ENCODE data around the gene HOTAIR.
A peak's percentile ranks its signal among the peaks of the same experiment; 100 is the strongest.

Gene HOTAIR

DNA sequence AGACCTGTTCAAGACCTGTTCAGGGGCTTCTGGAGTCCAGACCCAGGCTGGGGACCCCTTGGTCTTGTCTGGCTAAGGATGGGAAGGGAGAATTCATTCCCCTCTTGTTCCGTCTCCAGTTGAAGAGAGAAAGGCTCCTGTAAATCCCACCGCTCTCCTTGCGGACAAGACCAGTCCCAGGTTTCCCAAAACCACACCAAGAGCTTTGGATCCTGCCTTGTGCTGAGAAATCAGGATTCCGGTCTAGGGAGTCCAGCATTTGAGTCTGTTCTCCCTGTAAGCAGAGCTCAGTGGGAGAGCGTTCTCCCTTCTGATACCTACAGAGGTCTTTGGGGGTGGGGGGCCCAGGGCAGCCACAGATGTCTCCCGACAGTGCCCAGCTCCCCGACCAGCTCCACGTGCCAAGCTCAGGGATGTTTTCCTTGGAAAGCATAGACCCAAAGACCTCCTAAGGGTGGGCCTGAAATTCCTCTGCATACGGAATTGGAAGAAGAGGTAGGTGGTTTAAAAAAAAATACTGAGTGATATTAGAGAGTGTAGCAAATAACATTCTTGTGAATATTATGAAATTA lies 34.2 kb downstream of the HOTAIR start:
- TF ChIP-seq, protein P1, sequence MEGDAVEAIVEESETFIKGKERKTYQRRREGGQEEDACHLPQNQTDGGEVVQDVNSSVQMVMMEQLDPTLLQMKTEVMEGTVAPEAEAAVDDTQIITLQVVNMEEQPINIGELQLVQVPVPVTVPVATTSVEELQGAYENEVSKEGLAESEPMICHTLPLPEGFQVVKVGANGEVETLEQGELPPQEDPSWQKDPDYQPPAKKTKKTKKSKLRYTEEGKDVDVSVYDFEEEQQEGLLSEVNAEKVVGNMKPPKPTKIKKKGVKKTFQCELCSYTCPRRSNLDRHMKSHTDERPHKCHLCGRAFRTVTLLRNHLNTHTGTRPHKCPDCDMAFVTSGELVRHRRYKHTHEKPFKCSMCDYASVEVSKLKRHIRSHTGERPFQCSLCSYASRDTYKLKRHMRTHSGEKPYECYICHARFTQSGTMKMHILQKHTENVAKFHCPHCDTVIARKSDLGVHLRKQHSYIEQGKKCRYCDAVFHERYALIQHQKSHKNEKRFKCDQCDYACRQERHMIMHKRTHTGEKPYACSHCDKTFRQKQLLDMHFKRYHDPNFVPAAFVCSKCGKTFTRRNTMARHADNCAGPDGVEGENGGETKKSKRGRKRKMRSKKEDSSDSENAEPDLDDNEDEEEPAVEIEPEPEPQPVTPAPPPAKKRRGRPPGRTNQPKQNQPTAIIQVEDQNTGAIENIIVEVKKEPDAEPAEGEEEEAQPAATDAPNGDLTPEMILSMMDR (IDR thresholded peaks at IDR 0.05; ENCODE audit: low read length, missing control alignments) = no peak
- DNase-seq (ENCODE audit: low read depth) = no peak
- no peak overlapping the region for H3K4me3 ChIP-seq (replicated peaks; ENCODE audit: low read depth, low read length)

DNA sequence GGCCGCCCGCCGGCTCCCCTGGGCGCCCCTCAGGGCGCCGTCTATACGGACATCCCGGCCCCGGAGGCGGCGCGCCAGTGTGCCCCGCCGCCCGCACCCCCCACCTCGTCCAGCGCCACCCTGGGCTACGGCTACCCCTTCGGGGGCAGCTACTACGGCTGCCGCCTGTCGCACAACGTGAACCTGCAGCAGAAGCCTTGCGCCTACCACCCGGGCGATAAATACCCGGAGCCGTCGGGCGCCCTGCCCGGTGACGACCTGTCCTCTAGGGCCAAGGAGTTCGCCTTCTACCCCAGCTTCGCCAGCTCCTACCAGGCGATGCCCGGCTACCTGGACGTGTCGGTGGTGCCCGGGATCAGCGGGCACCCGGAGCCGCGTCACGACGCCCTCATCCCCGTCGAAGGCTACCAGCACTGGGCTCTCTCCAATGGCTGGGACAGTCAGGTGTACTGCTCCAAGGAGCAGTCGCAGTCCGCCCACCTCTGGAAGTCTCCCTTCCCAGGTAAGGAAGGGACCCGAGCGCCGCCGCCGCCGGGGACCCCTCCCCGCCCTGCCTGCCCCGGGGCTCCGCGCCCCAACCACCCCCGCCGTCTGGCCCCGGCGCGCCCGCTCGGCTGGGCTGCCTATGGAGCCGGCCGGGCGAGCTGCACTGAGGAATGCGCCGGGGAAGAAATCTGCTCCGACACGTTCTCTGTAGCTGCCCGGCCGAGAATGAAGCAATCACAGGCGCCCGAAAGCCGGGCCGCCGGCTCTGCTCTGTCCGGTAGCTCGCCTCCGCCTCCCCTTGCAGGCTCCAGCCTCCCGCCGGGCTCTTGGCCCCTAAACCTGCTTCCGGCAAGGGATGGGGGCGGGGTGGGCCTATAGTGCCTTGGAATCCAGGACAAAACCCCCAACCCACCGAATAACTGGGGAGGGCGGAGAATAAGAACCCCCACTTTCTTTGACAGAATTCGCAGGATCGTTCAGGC lies 35.3 kb downstream of the HOTAIR start:
- TF ChIP-seq, protein P1 (IDR thresholded peaks at IDR 0.05; ENCODE audit: low read length, missing control alignments) = no peak
- H3K4me3 ChIP-seq (replicated peaks; ENCODE audit: low read depth, low read length) = no peak overlapping the region
- DNase-seq (ENCODE audit: low read depth) = peak; percentile 11

DNA sequence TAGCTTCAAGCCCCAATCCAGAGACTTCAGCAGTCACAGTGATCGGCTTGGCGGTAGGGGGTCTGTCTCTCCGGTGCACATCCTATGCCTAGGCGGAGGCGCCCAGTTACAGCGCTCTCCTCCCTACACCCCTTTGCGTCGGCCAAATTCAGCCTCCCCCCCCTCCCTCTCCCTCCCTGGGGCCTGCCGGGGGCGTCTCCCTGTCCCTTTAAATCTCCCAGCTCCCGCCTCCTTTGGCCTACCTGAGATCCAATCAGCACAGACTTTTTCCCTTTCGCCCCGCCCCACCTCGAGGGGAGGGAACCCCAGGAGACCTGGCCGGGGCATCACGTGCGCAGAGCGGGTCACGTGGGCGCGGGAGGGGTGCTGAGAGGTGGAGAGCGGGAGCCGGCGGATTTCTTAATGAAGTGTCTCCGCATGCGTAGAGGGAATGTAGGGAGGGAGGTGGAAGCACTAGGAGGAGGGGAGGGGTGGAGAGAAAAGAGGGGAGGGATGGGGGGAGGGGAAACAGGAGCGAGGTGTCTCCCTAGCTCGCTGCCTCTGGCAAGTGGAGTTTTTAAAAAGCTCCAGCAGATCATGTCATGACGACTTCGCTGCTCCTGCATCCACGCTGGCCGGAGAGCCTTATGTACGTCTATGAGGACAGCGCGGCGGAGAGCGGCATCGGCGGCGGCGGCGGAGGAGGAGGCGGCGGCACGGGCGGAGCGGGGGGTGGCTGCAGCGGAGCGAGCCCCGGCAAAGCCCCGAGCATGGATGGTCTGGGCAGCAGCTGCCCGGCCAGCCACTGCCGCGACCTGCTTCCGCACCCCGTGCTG lies 36.2 kb downstream of the HOTAIR start, which contains the start of gene HOXC13:
HOXC13 (plus strand) TSS at position 506 of the 815 bp plus-strand sequence; CDS start at position 582, 76 bp downstream.
- no peak within 1 kb of the TSS for H3K4me3 ChIP-seq (replicated peaks; ENCODE audit: low read depth, low read length)
- TF ChIP-seq, protein P1 (IDR thresholded peaks at IDR 0.05; ENCODE audit: low read length, missing control alignments) = no peak
- peak; percentile 4 for DNase-seq (ENCODE audit: low read depth)

DNA sequence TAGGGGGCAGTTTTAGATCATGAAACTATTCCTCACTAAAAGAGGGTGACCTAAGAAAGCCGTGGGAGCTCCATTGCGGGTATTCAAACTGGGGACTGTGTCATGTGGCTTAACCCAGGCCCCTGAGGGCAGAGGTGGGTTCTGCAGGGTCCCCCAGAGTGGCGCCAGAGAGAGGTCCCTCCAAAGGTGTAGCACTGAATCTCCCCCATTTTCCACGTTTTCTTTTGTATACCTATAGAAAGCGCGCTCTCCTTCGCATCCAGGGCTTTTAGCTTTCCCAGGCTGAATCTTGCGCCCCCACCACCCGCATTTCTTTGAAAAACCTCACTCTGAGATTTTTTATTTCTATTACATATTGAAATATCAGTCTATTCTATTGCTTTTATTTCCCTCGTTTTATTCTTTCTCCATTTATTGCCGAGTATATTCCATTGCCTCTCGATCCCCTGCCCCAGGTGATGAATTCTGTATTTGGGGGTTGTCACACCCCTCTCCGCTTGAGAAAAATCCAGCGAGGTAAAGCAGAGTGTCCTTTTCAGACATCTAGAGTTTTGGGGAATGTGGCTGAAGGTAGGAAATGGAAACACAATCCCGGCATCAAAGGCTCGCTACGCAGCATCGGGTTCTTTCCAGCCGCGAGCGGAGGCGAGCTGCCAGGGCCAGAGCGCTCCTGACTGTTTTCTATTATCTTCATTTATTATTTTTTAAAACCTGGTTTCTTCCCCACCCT lies 37.0 kb downstream of the HOTAIR start:
- TF ChIP-seq, protein P1 (IDR thresholded peaks at IDR 0.05; ENCODE audit: low read length, missing control alignments) = no peak
- DNase-seq (ENCODE audit: low read depth) = no peak
- no peak overlapping the region for H3K4me3 ChIP-seq (replicated peaks; ENCODE audit: low read depth, low read length)

DNA sequence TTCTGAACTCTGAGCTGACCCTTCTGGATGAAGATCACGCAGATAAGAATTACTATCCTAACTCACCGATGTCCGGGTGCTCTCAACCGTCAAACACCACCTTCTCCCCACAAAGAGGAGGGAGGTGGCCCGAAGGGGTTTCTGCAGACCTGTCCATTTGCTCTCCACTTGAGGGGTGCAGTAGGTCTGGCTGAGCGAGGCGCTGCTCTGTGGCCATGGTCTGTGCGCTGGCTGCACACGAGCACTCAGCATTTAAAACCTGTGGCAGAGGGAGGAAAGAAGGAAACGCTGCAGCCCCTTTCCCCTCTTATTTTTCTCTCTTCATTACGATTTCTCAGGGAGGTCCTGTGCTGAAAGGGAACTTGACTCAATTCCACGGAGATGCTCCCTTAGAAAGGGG lies 37.7 kb downstream of the HOTAIR start:
- no peak for DNase-seq (ENCODE audit: low read depth)
- TF ChIP-seq, protein P1 (IDR thresholded peaks at IDR 0.05; ENCODE audit: low read length, missing control alignments) = no peak
- H3K4me3 ChIP-seq (replicated peaks; ENCODE audit: low read depth, low read length) = no peak overlapping the region

Data from fibroblast of pulmonary artery (primary cell).